Mesothelial cell of epicardium (in vitro differentiated cells): ENCODE data around the gene CRHR1. TPM values are rescaled to one million over a fixed set of nuclear protein-coding genes. Genes with fewer than 3 reads are reported as not detected.

Experiments used
- DNase-seq, 2 experiments: peaks; one replicate each; pipeline ENCODE4 v3.0.0; 2021; ENCODE audit warnings: low spot score in 2 of 2; ENCODE audit not compliant: unreplicated experiment in 2 of 2
- H3K27ac Mint-ChIP-seq: 2 replicates; pipeline ENCODE4 v1.8.0; 2021; ENCODE audit warnings: mixed read lengths
- H3K27me3 Mint-ChIP-seq: 2 replicates; pipeline ENCODE4 v1.8.0; 2021; ENCODE audit warnings: low read depth, mixed read lengths
- H3K36me3 Mint-ChIP-seq: 2 replicates; pipeline ENCODE4 v1.8.0; 2021; ENCODE audit warnings: mixed read lengths
- H3K4me1 Mint-ChIP-seq: 2 replicates; pipeline ENCODE4 v1.8.0; 2021; ENCODE audit warnings: mixed read lengths
- H3K4me3 Mint-ChIP-seq: 2 replicates; pipeline ENCODE4 v1.8.0; 2021; ENCODE audit warnings: mild to moderate bottlenecking, moderate library complexity, mixed read lengths
- H3K9me3 Mint-ChIP-seq: 2 replicates; pipeline ENCODE4 v1.8.0; 2021; ENCODE audit warnings: mixed read lengths
- total RNA-seq: library from RNA; stranded (reverse); gene quantifications from 3 replicates; pipeline ENCODE4 v1.2.1, GENCODE V29; 2021
- TF ChIP-seq, protein P1 (sequence below): fragments of 200-600 bp; sonication (generic); IDR thresholded peaks from one replicate; pipeline ENCODE4 v1.5.0; 2021; ENCODE audit warnings: antibody characterized with exemption; ENCODE audit not compliant: unreplicated experiment

The CRHR1 gene
- total RNA-seq, 1 donor from 2014 or later, result 0.36 TPM

DNA sequence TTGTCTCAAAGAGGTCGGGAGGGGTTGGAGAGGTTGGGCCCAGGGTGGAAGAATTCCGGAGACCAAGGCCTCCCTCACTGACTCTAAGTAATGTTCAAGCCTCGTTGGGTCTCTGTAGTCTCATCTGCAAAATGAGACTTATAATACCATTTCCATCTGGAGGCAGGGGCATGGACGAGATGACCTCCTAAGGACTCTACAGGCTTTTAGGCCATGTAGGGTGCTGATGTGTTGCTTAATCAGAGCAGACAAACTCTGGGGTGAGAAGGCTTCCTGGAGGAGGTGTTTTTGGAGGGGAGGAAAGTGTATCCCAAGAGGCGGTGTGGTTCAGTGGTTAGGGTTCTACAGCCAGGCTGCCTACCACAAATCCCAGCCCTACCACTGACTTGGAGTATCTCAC is 63.6 kb downstream of the CRHR1 start:
- Mint-ChIP-seq H3K4me1 (no peaks in the 10 kb centered on the region), H3K36me3 (no peaks in the 10 kb centered on the region), H3K4me3 (no peak overlapping the region), H3K27me3 (peaks cover 37% of the 10 kb centered on the region), H3K9me3 (no peaks in the 10 kb centered on the region), H3K27ac (no peak overlapping the region)
- no peak for DNase-seq
- TF ChIP-seq, protein P1, sequence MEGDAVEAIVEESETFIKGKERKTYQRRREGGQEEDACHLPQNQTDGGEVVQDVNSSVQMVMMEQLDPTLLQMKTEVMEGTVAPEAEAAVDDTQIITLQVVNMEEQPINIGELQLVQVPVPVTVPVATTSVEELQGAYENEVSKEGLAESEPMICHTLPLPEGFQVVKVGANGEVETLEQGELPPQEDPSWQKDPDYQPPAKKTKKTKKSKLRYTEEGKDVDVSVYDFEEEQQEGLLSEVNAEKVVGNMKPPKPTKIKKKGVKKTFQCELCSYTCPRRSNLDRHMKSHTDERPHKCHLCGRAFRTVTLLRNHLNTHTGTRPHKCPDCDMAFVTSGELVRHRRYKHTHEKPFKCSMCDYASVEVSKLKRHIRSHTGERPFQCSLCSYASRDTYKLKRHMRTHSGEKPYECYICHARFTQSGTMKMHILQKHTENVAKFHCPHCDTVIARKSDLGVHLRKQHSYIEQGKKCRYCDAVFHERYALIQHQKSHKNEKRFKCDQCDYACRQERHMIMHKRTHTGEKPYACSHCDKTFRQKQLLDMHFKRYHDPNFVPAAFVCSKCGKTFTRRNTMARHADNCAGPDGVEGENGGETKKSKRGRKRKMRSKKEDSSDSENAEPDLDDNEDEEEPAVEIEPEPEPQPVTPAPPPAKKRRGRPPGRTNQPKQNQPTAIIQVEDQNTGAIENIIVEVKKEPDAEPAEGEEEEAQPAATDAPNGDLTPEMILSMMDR, result no peak

DNA sequence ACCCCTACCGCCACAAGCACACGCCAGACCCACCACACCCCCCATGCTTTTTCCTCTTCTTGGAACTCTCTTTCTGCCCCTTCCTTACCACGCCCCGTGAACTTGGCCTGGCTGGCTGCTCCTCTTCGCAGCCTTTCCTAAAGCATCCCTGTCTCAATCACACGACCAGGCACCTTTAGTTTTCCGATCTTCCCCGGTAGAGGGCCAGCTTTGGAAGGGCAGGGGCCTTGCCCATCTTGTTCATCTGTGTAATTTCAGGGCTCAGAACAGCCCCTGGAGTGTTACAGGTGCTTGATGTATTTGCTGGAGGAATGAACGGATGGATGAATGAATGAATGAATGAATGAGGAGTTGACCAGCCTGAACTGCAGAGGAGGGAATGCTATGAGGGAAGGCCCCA is 64.3 kb downstream of the CRHR1 start:
- H3K4me3 Mint-ChIP-seq, result no peak overlapping the region
- no peak overlapping the region for H3K27ac Mint-ChIP-seq
- no peaks in the 10 kb centered on the region for H3K36me3 Mint-ChIP-seq

DNA sequence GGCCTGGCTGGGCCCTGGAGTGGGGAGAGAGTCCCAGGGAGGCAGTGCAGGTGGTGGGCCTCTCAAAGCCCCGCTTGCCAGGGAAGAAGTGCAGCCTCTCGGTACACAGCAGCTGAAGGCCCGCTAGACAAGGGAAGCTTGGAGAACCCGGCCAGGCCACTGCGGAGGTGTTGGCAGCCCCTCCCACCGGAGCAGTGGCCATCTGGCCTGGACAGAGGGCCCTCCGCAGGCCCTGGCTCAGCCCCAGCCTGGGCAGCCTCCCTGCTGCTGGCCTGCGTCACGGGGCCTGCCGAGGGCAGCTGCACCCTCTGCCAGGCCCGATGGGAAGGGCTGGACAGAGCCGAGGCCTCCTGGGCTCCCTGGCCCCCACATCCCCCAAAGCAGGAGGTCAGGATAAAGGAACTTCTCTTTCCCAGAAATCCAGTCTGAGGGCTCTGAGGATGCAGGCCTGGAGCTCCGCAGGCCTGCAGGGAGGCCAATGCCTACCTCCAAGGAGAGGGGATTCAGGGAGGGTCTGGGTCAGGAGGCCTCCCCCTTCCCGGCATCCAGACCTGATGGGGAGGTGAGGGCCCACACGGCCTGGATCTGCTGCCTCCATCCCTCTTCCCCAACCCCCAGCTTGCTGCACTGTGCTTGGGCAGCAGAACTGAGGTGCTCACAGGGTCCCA is 64.9 kb downstream of the CRHR1 start:
- no peaks in the 10 kb centered on the region for H3K36me3 Mint-ChIP-seq
- H3K27me3 Mint-ChIP-seq, result peaks cover 36% of the 10 kb centered on the region
- TF ChIP-seq, protein P1, result no peak
- H3K27ac Mint-ChIP-seq, result no peak overlapping the region
- H3K4me1 Mint-ChIP-seq, result no peaks in the 10 kb centered on the region
- DNase-seq, result no peak
- no peak overlapping the region for H3K4me3 Mint-ChIP-seq
- H3K9me3 Mint-ChIP-seq, result no peaks in the 10 kb centered on the region

More for the DNA sequence above, 64.3 kb downstream of the CRHR1 start:
- H3K27me3 Mint-ChIP-seq, result peaks cover 34% of the 10 kb centered on the region
- no peaks in the 10 kb centered on the region for H3K9me3 Mint-ChIP-seq
- TF ChIP-seq, protein P1, result no peak
- DNase-seq, result no peak
- H3K4me1 Mint-ChIP-seq, result no peaks in the 10 kb centered on the region

DNA sequence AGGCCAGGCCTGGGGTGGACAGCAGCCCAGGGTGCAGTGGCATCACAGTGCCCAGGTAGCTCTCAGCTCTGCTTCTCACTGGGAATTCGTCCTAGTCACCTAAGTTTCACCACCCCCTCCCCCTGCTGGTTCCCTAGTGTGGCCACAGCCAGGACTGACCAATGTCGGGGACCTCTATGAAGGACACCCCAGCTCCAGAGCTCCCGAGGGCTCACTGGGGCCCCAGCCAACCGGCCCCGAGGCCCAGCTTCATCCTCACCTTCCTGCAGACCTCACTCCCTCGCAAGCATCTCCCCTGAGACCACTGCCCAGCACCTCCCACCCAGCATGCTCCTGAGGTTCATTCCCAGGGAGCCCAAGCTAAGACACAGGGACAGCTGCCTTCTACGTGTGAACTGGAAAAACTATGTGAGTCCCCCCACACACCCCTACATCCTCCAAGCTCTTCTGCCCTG is 65.4 kb downstream of the CRHR1 start:
- peaks cover 40% of the 10 kb centered on the region for H3K27me3 Mint-ChIP-seq
- no peak for DNase-seq
- H3K27ac Mint-ChIP-seq, result no peak overlapping the region
- no peaks in the 10 kb centered on the region for H3K4me1 Mint-ChIP-seq
- H3K9me3 Mint-ChIP-seq, result no peaks in the 10 kb centered on the region
- no peaks in the 10 kb centered on the region for H3K36me3 Mint-ChIP-seq
- TF ChIP-seq, protein P1, result no peak
- no peak overlapping the region for H3K4me3 Mint-ChIP-seq

DNA sequence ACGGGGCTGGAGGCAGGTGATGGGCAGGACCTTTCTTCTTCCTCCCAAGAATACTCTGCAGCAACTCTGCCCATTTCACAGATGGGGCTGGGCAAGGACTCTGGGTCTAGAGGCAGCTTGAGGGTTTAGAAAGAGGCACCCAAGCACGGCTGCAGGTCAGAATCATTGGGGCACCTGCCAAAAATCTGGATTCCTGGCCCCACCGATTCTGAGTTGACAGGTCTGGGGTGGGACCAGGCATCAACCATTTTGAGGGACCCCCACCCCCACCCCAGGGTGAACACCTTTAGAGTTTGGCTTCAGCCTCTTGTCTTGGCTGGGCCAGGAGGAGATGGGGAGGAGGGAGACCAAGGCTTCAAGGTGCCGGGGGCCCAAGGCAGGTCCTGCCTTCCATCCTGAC is 65.9 kb downstream of the CRHR1 start:
- Mint-ChIP-seq H3K4me3 (no peak overlapping the region), H3K4me1 (no peaks in the 10 kb centered on the region)

More for the DNA sequence above, 65.9 kb downstream of the CRHR1 start:
- TF ChIP-seq, protein P1, result no peak
- DNase-seq, result no peak
- H3K36me3 Mint-ChIP-seq, result no peaks in the 10 kb centered on the region
- peaks cover 42% of the 10 kb centered on the region for H3K27me3 Mint-ChIP-seq
- H3K27ac Mint-ChIP-seq, result no peak overlapping the region
- no peaks in the 10 kb centered on the region for H3K9me3 Mint-ChIP-seq
